ENCODE data around the gene FNDC3A. TPM values are rescaled to one million over a fixed set of nuclear protein-coding genes. Genes with fewer than 3 reads are reported as not detected.

FNDC3A gene
- total RNA-seq, 2 donors from 2014 or later = 48.2 to 86.3 TPM

DNA sequence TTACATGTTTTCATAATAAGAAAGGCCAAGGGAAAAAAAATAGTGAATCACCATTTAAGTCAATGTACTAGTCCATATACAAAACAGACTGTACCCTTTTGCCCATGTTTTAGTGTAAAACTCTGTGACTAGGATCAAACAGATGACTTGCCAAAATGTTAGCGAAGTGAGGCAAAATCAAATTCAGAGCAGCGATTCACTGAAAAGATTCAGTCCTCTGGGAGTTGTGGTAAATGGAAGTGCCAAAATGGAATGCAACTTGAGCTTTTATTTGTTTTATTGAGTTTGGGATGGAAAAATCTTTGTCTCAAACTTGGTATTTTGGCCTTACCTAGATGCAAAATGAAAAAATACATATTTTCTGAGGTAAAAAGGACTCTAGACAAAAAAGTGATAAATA is 281.1 kb downstream of the FNDC3A start:
- H3K4me3 ChIP-seq = no peak overlapping the region
- DNase-seq (ENCODE audit: low spot score) (no peak), ATAC-seq (ENCODE audit: insufficient number of reproducible peaks, low FRiP score, low read depth) (no peak)
- H3K9me3 ChIP-seq = no peaks in the 10 kb centered on the region
- H3K36me3 ChIP-seq = peaks cover 26% of the 10 kb centered on the region
- no peak overlapping the region for H3K27ac ChIP-seq
- TF ChIP-seq, protein P1, sequence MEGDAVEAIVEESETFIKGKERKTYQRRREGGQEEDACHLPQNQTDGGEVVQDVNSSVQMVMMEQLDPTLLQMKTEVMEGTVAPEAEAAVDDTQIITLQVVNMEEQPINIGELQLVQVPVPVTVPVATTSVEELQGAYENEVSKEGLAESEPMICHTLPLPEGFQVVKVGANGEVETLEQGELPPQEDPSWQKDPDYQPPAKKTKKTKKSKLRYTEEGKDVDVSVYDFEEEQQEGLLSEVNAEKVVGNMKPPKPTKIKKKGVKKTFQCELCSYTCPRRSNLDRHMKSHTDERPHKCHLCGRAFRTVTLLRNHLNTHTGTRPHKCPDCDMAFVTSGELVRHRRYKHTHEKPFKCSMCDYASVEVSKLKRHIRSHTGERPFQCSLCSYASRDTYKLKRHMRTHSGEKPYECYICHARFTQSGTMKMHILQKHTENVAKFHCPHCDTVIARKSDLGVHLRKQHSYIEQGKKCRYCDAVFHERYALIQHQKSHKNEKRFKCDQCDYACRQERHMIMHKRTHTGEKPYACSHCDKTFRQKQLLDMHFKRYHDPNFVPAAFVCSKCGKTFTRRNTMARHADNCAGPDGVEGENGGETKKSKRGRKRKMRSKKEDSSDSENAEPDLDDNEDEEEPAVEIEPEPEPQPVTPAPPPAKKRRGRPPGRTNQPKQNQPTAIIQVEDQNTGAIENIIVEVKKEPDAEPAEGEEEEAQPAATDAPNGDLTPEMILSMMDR (IDR thresholded peaks at IDR 0.05) = no peak
- H3K27me3 ChIP-seq (replicated peaks; ENCODE audit: insufficient read depth) = no peaks in the 10 kb centered on the region
- H3K4me1 ChIP-seq (ENCODE audit: control insufficient read depth in 1 of 2, low read depth in 2 of 2) = peaks cover 0 to 4% of the 10 kb centered on the region in 2 donors

- DNase-seq (ENCODE audit: low spot score) (no peak), ATAC-seq (ENCODE audit: insufficient number of reproducible peaks, low FRiP score, low read depth) (no peak)
- peak overlapping the region; percentile 43 for H3K4me3 ChIP-seq
- H3K27me3 ChIP-seq (replicated peaks; ENCODE audit: insufficient read depth) = no peaks in the 10 kb centered on the region
- no peak overlapping the region for H3K27ac ChIP-seq
- H3K4me1 ChIP-seq (ENCODE audit: control insufficient read depth in 1 of 2, low read depth in 2 of 2) = no peaks in the 10 kb centered on the region
- H3K9me3 ChIP-seq = no peaks in the 10 kb centered on the region
- TF ChIP-seq, protein P1 (IDR thresholded peaks at IDR 0.05) = no peak
- H3K36me3 ChIP-seq = peaks cover 26% of the 10 kb centered on the region
Observed at GRCh38 chr13:49258089-49258796, 282.5 kb downstream of the FNDC3A start.

Other genes with a start within 250 kb of the FNDC3A start
- 1 to 10 TPM in 1 of 2 donors, under 1 TPM in 1; 0.41 to 2.0 TPM for gene MLNR, start 244.4 kb downstream of the FNDC3A start, total RNA-seq